ENCODE results near the gene MROH2A.

DNA sequence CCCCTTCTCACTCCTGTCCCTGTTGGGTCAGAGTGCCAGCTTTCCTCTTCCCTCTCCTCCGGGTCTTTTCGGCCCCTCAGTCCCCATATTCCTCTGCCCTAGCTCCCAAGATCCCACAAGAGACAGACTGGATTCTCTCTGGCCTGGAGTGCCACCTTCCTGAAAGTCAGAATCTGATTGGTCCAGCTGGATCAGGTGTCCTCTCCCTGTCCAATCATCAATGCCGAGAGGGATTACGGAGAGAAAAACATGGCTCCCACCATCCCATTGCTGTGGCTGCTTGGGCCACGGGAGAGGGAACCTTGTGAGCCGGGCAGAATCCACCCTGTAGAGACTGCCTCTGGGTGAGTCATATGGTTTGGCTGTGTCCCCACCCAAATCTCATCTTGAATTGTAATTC is 2.7 kb upstream of the MROH2A start:
- TF ChIP-seq CREB1 (CRISPR knock-in tag; IDR thresholded peaks at IDR 0.05) (no peak), CREM (CRISPR knock-in tag; IDR thresholded peaks at IDR 0.05) (no peak)
- TF ChIP-seq, protein P1, sequence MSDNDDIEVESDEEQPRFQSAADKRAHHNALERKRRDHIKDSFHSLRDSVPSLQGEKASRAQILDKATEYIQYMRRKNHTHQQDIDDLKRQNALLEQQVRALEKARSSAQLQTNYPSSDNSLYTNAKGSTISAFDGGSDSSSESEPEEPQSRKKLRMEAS (CRISPR knock-in tag; IDR thresholded peaks at IDR 0.05): no peak
- TF ChIP-seq, protein P2, sequence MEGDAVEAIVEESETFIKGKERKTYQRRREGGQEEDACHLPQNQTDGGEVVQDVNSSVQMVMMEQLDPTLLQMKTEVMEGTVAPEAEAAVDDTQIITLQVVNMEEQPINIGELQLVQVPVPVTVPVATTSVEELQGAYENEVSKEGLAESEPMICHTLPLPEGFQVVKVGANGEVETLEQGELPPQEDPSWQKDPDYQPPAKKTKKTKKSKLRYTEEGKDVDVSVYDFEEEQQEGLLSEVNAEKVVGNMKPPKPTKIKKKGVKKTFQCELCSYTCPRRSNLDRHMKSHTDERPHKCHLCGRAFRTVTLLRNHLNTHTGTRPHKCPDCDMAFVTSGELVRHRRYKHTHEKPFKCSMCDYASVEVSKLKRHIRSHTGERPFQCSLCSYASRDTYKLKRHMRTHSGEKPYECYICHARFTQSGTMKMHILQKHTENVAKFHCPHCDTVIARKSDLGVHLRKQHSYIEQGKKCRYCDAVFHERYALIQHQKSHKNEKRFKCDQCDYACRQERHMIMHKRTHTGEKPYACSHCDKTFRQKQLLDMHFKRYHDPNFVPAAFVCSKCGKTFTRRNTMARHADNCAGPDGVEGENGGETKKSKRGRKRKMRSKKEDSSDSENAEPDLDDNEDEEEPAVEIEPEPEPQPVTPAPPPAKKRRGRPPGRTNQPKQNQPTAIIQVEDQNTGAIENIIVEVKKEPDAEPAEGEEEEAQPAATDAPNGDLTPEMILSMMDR (IDR thresholded peaks at IDR 0.05): no peak
